ENCODE measurements around the gene KCNC1. TPM values are rescaled to one million over a fixed set of nuclear protein-coding genes. Genes with fewer than 3 reads are reported as not detected.
A peak's percentile ranks its signal among the peaks of the same experiment; 100 is the strongest.

Gene KCNC1
- total RNA-seq, 2 donors from 2014 or later, result not detected

DNA sequence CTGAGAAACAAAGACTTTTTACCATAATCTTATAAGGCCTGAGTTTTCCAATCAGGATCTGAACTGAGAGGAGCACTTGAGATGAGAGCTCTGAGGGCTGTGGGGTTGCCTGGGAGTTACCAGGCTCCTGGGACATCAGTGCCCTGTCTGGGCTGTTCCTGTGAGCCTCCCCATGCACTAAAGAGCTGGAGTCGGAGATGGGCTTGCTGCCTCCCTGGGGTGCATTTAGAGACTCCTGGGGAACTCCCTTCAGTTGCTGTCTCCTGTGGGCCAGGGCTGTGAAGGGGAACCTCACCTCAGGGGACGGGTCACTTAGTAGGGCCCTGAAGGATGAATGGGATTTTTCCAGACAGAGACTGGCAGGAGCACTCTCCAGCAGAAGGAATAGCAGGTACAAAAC, 33.3 kb downstream of the KCNC1 start:
- no peaks in the 10 kb centered on the region for H3K36me3 ChIP-seq
- peaks cover 0 to 6% of the 10 kb centered on the region in 2 donors for H3K4me1 ChIP-seq
- TF ChIP-seq, protein P1, sequence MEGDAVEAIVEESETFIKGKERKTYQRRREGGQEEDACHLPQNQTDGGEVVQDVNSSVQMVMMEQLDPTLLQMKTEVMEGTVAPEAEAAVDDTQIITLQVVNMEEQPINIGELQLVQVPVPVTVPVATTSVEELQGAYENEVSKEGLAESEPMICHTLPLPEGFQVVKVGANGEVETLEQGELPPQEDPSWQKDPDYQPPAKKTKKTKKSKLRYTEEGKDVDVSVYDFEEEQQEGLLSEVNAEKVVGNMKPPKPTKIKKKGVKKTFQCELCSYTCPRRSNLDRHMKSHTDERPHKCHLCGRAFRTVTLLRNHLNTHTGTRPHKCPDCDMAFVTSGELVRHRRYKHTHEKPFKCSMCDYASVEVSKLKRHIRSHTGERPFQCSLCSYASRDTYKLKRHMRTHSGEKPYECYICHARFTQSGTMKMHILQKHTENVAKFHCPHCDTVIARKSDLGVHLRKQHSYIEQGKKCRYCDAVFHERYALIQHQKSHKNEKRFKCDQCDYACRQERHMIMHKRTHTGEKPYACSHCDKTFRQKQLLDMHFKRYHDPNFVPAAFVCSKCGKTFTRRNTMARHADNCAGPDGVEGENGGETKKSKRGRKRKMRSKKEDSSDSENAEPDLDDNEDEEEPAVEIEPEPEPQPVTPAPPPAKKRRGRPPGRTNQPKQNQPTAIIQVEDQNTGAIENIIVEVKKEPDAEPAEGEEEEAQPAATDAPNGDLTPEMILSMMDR (IDR thresholded peaks at IDR 0.05), result no peak
- no peak overlapping the region for H3K4me3 ChIP-seq
- no peak for DNase-seq (ENCODE audit: low spot score)
- no peaks in the 10 kb centered on the region for H3K27me3 ChIP-seq
- H3K27ac ChIP-seq, result no peak overlapping the region
- H3K9me3 ChIP-seq, result no peaks in the 10 kb centered on the region

DNA sequence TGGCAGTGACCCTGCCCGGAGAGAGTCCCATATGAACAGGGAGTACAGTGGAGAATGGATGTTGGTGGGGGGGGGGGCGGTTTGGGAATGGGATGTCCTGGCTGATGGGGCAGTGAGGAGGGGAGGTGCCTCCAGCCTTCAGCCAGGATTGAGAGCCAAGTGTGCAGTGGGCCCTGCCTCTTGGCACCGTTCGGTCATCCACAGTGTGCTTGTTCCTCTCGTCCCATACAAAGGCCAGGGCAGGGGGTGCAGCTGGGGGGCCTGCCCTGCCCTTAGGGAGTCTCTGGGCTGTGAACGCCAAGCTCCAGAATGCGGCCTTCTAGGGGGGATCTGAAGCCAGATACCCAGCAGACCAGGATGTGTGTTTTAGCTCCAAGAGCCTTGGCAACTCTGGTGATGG, 34.0 kb downstream of the KCNC1 start:
- H3K27ac ChIP-seq, result no peak overlapping the region
- H3K27me3 ChIP-seq, result no peaks in the 10 kb centered on the region
- TF ChIP-seq, protein P1 (IDR thresholded peaks at IDR 0.05), result no peak
- H3K4me1 ChIP-seq, result peaks cover 0 to 6% of the 10 kb centered on the region in 2 donors
- no peak for DNase-seq (ENCODE audit: low spot score)
- H3K4me3 ChIP-seq, result no peak overlapping the region
- H3K36me3 ChIP-seq, result no peaks in the 10 kb centered on the region
- no peaks in the 10 kb centered on the region for H3K9me3 ChIP-seq

DNA sequence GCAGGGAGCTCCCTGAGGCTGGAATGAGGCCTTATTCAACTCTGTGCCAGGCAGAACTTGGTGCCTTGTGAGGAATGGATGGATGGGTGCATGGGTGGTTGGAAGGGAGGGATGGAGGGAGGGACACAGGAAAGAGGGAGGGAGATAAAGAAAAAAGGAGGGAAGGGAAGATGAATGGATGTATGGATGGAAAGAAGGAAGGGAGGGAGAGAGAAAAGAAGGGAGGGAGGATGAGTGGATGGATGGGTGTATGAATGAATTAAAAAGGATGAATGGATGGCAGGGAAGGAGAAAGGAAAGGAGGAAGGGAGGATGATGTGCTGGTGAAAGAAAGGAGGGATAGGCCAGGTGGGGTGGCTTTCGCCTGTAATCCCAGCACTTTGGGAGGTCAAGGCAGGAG, 34.6 kb downstream of the KCNC1 start:
- no peak for DNase-seq (ENCODE audit: low spot score)
- TF ChIP-seq, protein P1 (IDR thresholded peaks at IDR 0.05), result no peak

DNA sequence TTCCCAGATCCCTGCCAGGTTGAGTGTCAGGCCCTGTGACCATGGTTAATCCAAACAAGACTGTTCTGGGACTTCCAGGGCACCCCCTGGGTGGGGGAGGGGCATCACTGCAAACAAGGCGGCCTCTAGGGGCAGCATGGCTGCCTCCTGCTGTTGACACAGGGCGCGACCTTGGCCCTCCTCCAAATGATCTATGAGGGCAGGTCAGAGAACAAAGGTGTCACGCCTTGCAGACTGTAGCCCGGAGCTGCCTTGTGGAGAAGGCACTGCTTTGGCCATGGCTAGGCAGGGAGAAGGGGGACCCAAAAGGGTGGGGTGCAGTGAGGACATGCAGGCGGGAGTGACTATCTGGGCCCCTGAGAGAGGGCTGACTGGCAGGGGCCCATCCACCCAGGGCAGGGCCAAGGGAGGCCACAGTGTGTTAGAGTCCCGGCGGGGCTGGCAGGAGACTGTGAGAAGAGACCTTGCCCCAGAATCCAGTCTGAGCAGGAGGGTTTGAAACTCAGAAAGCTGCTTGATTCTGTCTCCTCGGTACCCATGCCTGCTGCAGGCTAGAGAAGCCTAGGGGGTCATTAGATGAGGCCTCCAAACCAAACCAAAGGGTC, 35.6 kb downstream of the KCNC1 start:
- TF ChIP-seq, protein P1 (IDR thresholded peaks at IDR 0.05), result peak in 1 of 2 donors; percentile 37
- Histone ChIP-seq H3K36me3 (no peaks in the 10 kb centered on the region), H3K27me3 (no peaks in the 10 kb centered on the region), H3K4me1 (peaks cover 0 to 6% of the 10 kb centered on the region in 2 donors), H3K27ac (no peak overlapping the region), H3K9me3 (no peaks in the 10 kb centered on the region), H3K4me3 (no peak overlapping the region)
- DNase-seq (ENCODE audit: low spot score), result no peak

More for the DNA sequence above, 34.6 kb downstream of the KCNC1 start:
- H3K4me3 ChIP-seq, result no peak overlapping the region
- no peak overlapping the region for H3K27ac ChIP-seq
- H3K36me3 ChIP-seq, result no peaks in the 10 kb centered on the region
- H3K27me3 ChIP-seq, result no peaks in the 10 kb centered on the region
- no peaks in the 10 kb centered on the region for H3K9me3 ChIP-seq
- H3K4me1 ChIP-seq, result peaks cover 0 to 6% of the 10 kb centered on the region in 2 donors

DNA sequence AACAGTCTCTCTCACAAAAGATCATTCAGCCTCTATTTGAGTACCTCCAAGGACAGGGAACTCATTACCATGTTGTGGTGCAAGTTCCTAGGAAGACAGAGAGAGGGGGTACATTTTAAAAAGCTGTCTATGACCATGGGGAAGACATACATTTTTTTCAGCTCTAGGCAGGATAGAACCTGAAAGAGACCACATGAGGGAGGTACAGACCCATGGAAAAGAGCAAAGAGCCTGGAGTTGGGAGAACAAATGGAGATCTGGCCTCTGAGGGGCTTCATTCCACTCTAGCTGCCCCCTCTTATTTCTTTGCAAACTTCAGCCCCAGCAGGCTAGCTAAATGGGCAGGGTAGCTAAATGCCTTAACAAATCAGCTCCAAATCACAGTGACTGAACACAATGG, 36.3 kb downstream of the KCNC1 start:
- Histone ChIP-seq H3K4me1 (peaks cover 0 to 6% of the 10 kb centered on the region in 2 donors), H3K27ac (no peak overlapping the region), H3K4me3 (no peak overlapping the region), H3K9me3 (no peaks in the 10 kb centered on the region), H3K27me3 (no peaks in the 10 kb centered on the region), H3K36me3 (no peaks in the 10 kb centered on the region)
- DNase-seq (ENCODE audit: low spot score), result no peak
- TF ChIP-seq, protein P1 (IDR thresholded peaks at IDR 0.05), result peak in 1 of 2 donors; percentile 17

DNA sequence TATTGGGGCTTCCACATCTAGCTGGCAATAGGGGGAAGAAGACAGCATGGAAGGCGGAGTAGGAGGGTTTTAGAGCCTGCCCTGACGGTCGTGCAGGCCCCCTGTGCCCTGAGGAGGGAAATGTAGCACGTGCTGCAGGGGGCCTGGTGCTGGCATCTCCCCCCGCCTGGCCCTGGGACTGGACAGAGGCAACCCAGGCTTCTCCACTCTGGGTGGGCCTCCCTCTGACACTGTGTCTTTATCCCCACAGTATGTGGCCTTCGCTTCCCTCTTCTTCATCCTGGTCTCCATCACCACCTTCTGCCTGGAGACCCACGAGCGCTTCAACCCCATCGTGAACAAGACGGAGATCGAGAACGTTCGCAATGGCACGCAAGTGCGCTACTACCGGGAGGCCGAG, 36.8 kb downstream of the KCNC1 start:
- no peak for DNase-seq (ENCODE audit: low spot score)
- Histone ChIP-seq H3K27ac (no peak overlapping the region), H3K9me3 (no peaks in the 10 kb centered on the region), H3K4me3 (no peak overlapping the region), H3K27me3 (no peaks in the 10 kb centered on the region), H3K4me1 (peaks cover 0 to 6% of the 10 kb centered on the region in 2 donors), H3K36me3 (no peaks in the 10 kb centered on the region)
- TF ChIP-seq, protein P1 (IDR thresholded peaks at IDR 0.05), result no peak
